GM12878 (cell line): Measurements from ENCODE around the gene RPS6KA3. TPM values are rescaled to one million over a fixed set of nuclear protein-coding genes. Genes with fewer than 3 reads are reported as not detected.

ENCODE experiments used
- ATAC-seq: fragments of 200-7000 bp; cut with Tn5 transposase; 3 replicates; pipeline ENCODE4 v1.9.1; 2020; ENCODE audit warnings: mild to moderate bottlenecking, moderate library complexity
- BruUV-seq: library from RNA; stranded (reverse); fragments of 400-500 nt; replicated peaks from 2 replicates; lab custom pipeline; 2021; lab: Mats Ljungman, UMichigan
- CTCF ChIA-PET: fragments of 300-600 bp; sonication (Branson Sonifier 250); formaldehyde crosslinking; extraction: SDS; loops from one replicate; lab custom pipeline; 2021; ENCODE audit warnings: inconsistent platforms; lab: Yijun Ruan, JAX
- POLR2A ChIA-PET: fragments of 350-600 bp; formaldehyde crosslinking; extraction: SDS; loops from one replicate; lab custom pipeline; 2021; ENCODE audit warnings: inconsistent platforms; lab: Charles Lee
- RAD21 ChIA-PET: fragments of 300-600 bp; sonication (Branson Sonifier 250); formaldehyde crosslinking; loops from one replicate; lab custom pipeline; 2023; ENCODE audit warnings: antibody characterized with exemption; ENCODE audit not compliant: unreplicated experiment; lab: Charles Lee
- SMC1A ChIA-PET: fragments of 300-600 bp; sonication (Branson Sonifier 250); formaldehyde crosslinking; loops from one replicate; lab custom pipeline; 2023; ENCODE audit not compliant: unreplicated experiment, uncharacterized antibody; lab: Charles Lee
- DNase-seq: peaks from one replicate; pipeline ENCODE4 v3.0.0-alpha.2; 2011; ENCODE audit warnings: low read depth, low spot score
- FAIRE-seq: peaks from 3 replicates; lab custom pipeline; 2011; peaks lifted over from hg19 to GRCh38; lab: Jason Lieb, UNC
- H2AFZ ChIP-seq: 2 replicates; pipeline ENCODE4 v1.6.0; 2011; ENCODE audit warnings: low read depth, low read length, control low read depth; ENCODE audit not compliant: control insufficient read depth
- H3K27ac ChIP-seq: 2 replicates; pipeline ENCODE4 v1.5.1; 2011; ENCODE audit warnings: control low read depth; ENCODE audit not compliant: control insufficient read depth, insufficient read depth
- H3K27me3 ChIP-seq, 2 experiments: replicated peaks in 1 of 2; 2 replicates each; pipeline versions ENCODE4 v1.6.0 to v1.6.1; 2011; ENCODE audit warnings: low read length in 1 of 2; ENCODE audit not compliant: control insufficient read depth in 2 of 2, insufficient read depth in 2 of 2
- H3K36me3 ChIP-seq, 2 experiments: 2 replicates each; pipeline ENCODE4 v1.5.1; 2011; ENCODE audit warnings: low read length in 1 of 2; ENCODE audit not compliant: control insufficient read depth in 2 of 2, insufficient read depth in 2 of 2
- H3K4me1 ChIP-seq: 2 replicates; pipeline ENCODE4 v1.6.1; 2011; ENCODE audit warnings: mild to moderate bottlenecking, low read length, moderate library complexity, mixed read lengths; ENCODE audit not compliant: control insufficient read depth, insufficient read depth
- H3K4me2 ChIP-seq: 2 replicates; pipeline ENCODE4 v1.6.0; 2011; ENCODE audit warnings: control low read depth; ENCODE audit not compliant: control insufficient read depth, insufficient read depth
- H3K4me3 ChIP-seq: fragments of 200-600 bp; sonication (generic); 2 replicates; pipeline ENCODE4 v1.5.1; 2016
- H3K79me2 ChIP-seq: 2 replicates; pipeline ENCODE4 v1.6.0; 2011; ENCODE audit warnings: low read length; ENCODE audit not compliant: control insufficient read depth, insufficient read depth
- H3K9ac ChIP-seq: 2 replicates; pipeline ENCODE4 v1.8.0; 2011; ENCODE audit warnings: low read length, control low read depth, mixed read lengths; ENCODE audit not compliant: control insufficient read depth, insufficient read depth
- H3K9me3 ChIP-seq: replicated peaks from 3 replicates; pipeline ENCODE4 v1.5.1; 2011; ENCODE audit warnings: mild to moderate bottlenecking, low read length; ENCODE audit not compliant: control insufficient read depth, insufficient read depth
- H4K20me1 ChIP-seq: 2 replicates; pipeline ENCODE4 v1.6.0; 2011; ENCODE audit not compliant: control insufficient read depth, insufficient read depth
- BACH1 ChIP-seq: fragments of 450-650 bp; IDR thresholded peaks from 2 replicates; pipeline ENCODE4 v1.6.1; 2017; ENCODE audit warnings: mild to moderate bottlenecking, borderline replicate concordance
- BCL11A ChIP-seq: IDR thresholded peaks from 2 replicates; pipeline ENCODE4 v1.6.1; 2011; ENCODE audit warnings: low read depth, low read length
- BCLAF1 ChIP-seq: fragments of 450-650 bp; IDR thresholded peaks from 2 replicates; pipeline ENCODE4 v1.6.1; 2017; ENCODE audit warnings: antibody characterized with exemption, mild to moderate bottlenecking, moderate library complexity
- CREB1 ChIP-seq: IDR thresholded peaks from 2 replicates; pipeline ENCODE4 v1.6.1; 2012; ENCODE audit warnings: low read depth, mild to moderate bottlenecking, inconsistent platforms
- MLLT1 ChIP-seq: fragments of 450-650 bp; IDR thresholded peaks from 2 replicates; pipeline ENCODE4 v1.6.1; 2016; ENCODE audit warnings: mild to moderate bottlenecking
- MXI1 ChIP-seq: fragments of 150-350 bp; IDR thresholded peaks from 2 replicates; pipeline ENCODE4 v1.6.1; 2011; ENCODE audit warnings: low read depth, mild to moderate bottlenecking, inconsistent platforms, low read length, improper control_type of control experiment
- RB1 ChIP-seq: fragments of 450-650 bp; formaldehyde crosslinking; IDR thresholded peaks from 2 replicates; pipeline ENCODE4 v1.6.1; 2017; ENCODE audit warnings: mild to moderate bottlenecking, borderline replicate concordance
- RFX5 ChIP-seq: IDR thresholded peaks from 2 replicates; pipeline ENCODE4 v1.6.1; 2011; ENCODE audit warnings: low read depth, low read length, improper control_type of control experiment
- SMARCA5 ChIP-seq: fragments of 450-650 bp; IDR thresholded peaks from 2 replicates; pipeline ENCODE4 v1.6.1; 2017; ENCODE audit warnings: mild to moderate bottlenecking
- SP1 ChIP-seq: IDR thresholded peaks from one replicate; pipeline ENCODE4 v1.6.1; 2011; ENCODE audit warnings: low read depth, low read length
- WGBS: methylation state at CpG from one replicate; pipeline ENCODE4 v1.1.6; 2016; ENCODE audit warnings: low lambda C conversion rate; ENCODE audit not compliant: insufficient replicate concordance, insufficient coverage; ENCODE audit errors: missing lambda C conversion rate; 5-methylcytosine and 5-hydroxymethylcytosine counted together
- in situ Hi-C: fragments of 300-500 bp; cut with MboI; formaldehyde crosslinking; loops from 9 replicates; pipeline ENCODE4 v1.14.3; 2018; ENCODE audit warnings: mixed read lengths
- intact Hi-C: fragments of 100-400 bp; cut with micrococcal nuclease; formaldehyde crosslinking; loops from one replicate; pipeline ENCODE4 v1.14.2; 2022; ENCODE audit not compliant: unreplicated experiment
- polyA plus RNA-seq, 11 experiments: library from polyadenylated mRNA; depleted of rRNA in 4 of 11; unstranded in 6 of 11; stranded (reverse) in 5 of 11; fragments of >200 nt; fragmentation: Nextera tagmentation in 4 of 11; fragmentation: Illumina TruSeq in 1 of 11; extraction: Ambion mirVana in 4 of 11; extraction: Trizol in 1 of 11; gene quantifications; 1 replicate in 1 of 11; 2 replicates in 10 of 11; pipeline versions ENCODE4 v1.2.1 to v1.2.3, GENCODE V29; 2011 to 2016; ENCODE audit warnings: inconsistent platforms in 2 of 11, missing spikeins in 2 of 11, low read depth in 1 of 11
- total RNA-seq, 4 experiments: library from RNA; depleted of rRNA in 3 of 4; stranded (reverse); fragments of >200 nt in 3 of 4; fragmentation: Illumina TruSeq in 1 of 4; extraction: Trizol in 1 of 4; gene quantifications; 2 replicates each; pipeline versions ENCODE4 v1.2.1 to v1.2.3, GENCODE V29; 2013 to 2021
- TF ChIP-seq, protein P1 (sequence below): IDR thresholded peaks from 2 replicates; pipeline ENCODE4 v1.6.1; 2012; ENCODE audit warnings: improper control_type of control experiment, low read depth, low read length; ENCODE audit not compliant: insufficient replicate concordance

Gene RPS6KA3
- total and polyA plus RNA-seq, 10 of the 15 experiments (the other 5 are each of a cell fraction or from before 2014, with no cell fraction given) = 2.8 to 35.6 (median 15.8) TPM

GRCh38 chrX:20271186-20271585 is 4.5 kb upstream of the RPS6KA3 start:
- in situ Hi-C loops (no loop called here), intact Hi-C loops (no loop called here)
- ChIA-PET RAD21 (no interaction called here), CTCF (no interaction called here), SMC1A (no interaction called here), POLR2A (no interaction called here)
- Histone ChIP-seq H3K4me1 (no peaks in the 10 kb centered on the region), H2AFZ (no peak overlapping the region), H4K20me1 (no peaks in the 10 kb centered on the region), H3K4me2 (no peak overlapping the region), H3K36me3 (no peaks in the 10 kb centered on the region), H3K4me3 (no peak overlapping the region), H3K27ac (no peak overlapping the region), H3K9me3 (no peaks in the 10 kb centered on the region; the same call in 1 of the 3 replicates), H3K27me3 (peaks cover 2 to 6% of the 10 kb centered on the region in 2 experiments; a peak in 2 of 4 replicates), H3K79me2 (peaks cover 2% of the 10 kb centered on the region; the same call in 1 of the 2 replicates), H3K9ac (no peak overlapping the region)
- ATAC-seq (no peak), DNase-seq (no peak), FAIRE-seq (no peak)
- no peak for TF ChIP-seq CREB1
- no peak for TF ChIP-seq BACH1
- no peak for TF ChIP-seq SMARCA5
- TF ChIP-seq, protein P1, sequence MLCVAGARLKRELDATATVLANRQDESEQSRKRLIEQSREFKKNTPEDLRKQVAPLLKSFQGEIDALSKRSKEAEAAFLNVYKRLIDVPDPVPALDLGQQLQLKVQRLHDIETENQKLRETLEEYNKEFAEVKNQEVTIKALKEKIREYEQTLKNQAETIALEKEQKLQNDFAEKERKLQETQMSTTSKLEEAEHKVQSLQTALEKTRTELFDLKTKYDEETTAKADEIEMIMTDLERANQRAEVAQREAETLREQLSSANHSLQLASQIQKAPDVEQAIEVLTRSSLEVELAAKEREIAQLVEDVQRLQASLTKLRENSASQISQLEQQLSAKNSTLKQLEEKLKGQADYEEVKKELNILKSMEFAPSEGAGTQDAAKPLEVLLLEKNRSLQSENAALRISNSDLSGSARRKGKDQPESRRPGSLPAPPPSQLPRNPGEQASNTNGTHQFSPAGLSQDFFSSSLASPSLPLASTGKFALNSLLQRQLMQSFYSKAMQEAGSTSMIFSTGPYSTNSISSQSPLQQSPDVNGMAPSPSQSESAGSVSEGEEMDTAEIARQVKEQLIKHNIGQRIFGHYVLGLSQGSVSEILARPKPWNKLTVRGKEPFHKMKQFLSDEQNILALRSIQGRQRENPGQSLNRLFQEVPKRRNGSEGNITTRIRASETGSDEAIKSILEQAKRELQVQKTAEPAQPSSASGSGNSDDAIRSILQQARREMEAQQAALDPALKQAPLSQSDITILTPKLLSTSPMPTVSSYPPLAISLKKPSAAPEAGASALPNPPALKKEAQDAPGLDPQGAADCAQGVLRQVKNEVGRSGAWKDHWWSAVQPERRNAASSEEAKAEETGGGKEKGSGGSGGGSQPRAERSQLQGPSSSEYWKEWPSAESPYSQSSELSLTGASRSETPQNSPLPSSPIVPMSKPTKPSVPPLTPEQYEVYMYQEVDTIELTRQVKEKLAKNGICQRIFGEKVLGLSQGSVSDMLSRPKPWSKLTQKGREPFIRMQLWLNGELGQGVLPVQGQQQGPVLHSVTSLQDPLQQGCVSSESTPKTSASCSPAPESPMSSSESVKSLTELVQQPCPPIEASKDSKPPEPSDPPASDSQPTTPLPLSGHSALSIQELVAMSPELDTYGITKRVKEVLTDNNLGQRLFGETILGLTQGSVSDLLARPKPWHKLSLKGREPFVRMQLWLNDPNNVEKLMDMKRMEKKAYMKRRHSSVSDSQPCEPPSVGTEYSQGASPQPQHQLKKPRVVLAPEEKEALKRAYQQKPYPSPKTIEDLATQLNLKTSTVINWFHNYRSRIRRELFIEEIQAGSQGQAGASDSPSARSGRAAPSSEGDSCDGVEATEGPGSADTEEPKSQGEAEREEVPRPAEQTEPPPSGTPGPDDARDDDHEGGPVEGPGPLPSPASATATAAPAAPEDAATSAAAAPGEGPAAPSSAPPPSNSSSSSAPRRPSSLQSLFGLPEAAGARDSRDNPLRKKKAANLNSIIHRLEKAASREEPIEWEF = no peak
- no peak for TF ChIP-seq SP1
- no peak for TF ChIP-seq RB1
- no peak for TF ChIP-seq BCL11A
- TF ChIP-seq MXI1 = no peak
- no peak for TF ChIP-seq MLLT1
- no peak for TF ChIP-seq RFX5
- TF ChIP-seq BCLAF1 = no peak
- WGBS = 50% methylated on average over 1 of the region's 1 CpG
- BruUV-seq = no TSS peak
